ENCODE results near the gene WDR45B.
"Not testable (repeated sequence)": the region's sequence is repeated elsewhere in the genome, so short reads cannot be mapped to it uniquely, and the experiment has no call there.

GRCh38 chr17:82654611-82655010 is 6.4 kb upstream of the WDR45B start:
- not testable (repeated sequence) for TF ChIP-seq CTCF, POLR2A (IDR thresholded peaks at IDR 0.05)
